ENCODE measurements around the gene NFATC3.

- TF ChIP-seq POLR2A (IDR thresholded peaks at IDR 0.05) (no peak), CTCF (IDR thresholded peaks at IDR 0.05) (no peak)
These were observed 45.4 kb downstream of the NFATC3 start for GRCh38 chr16:68130520-68130919.

Data from uterus (tissue), 2 donors.